Stomach (tissue), 9 donors: ENCODE measurements around the gene PGBD5. TPM values are rescaled to one million over a fixed set of nuclear protein-coding genes. Genes with fewer than 3 reads are reported as not detected.
A peak's percentile ranks its signal among the peaks of the same experiment; 100 is the strongest.

Source experiments
- DNase-seq, 2 donors: peaks; one replicate each; pipeline versions ENCODE4 v3.0.0 to v3.0.0-alpha.2; 2013 to 2019
- H3K27ac ChIP-seq, 5 donors: fragments of 200-600 bp in 4 of 5; sonication (generic) in 4 of 5; one replicate each; pipeline ENCODE4 v1.5.1; 2013 to 2019; ENCODE audit warnings: mild to moderate bottlenecking in 1 of 5, moderate library complexity in 1 of 5
- H3K27me3 ChIP-seq, 3 donors: fragments of 200-600 bp; sonication (generic); one replicate each; pipeline ENCODE4 v1.5.1; 2017 to 2019; ENCODE audit warnings: mixed run types in 1 of 3
- H3K36me3 ChIP-seq, 4 donors: fragments of 200-600 bp; sonication (generic); 1 replicate in 3 of 4; 2 replicates in 1 of 4; pipeline ENCODE4 v1.5.1; 2016 to 2019
- H3K4me1 ChIP-seq, 4 donors: fragments of 200-600 bp; sonication (generic); one replicate each; pipeline ENCODE4 v1.5.1; 2016 to 2019
- H3K4me3 ChIP-seq, 4 donors: fragments of 200-600 bp; sonication (generic) in 3 of 4; one replicate each; pipeline ENCODE4 v1.5.1; 2016 to 2019; ENCODE audit warnings: mild to moderate bottlenecking in 1 of 4
- H3K9me3 ChIP-seq, 4 donors: fragments of 200-600 bp; sonication (generic); one replicate each; pipeline ENCODE4 v1.5.1; 2016 to 2019
- CTCF ChIP-seq, 7 experiments: fragments of 450-650 bp in 4 of 7; fragments of 200-600 bp in 3 of 7; sonication (generic) in 3 of 7; IDR thresholded peaks; one replicate each; pipeline ENCODE4 v1.5.1; 2016 to 2019; ENCODE audit warnings: antibody characterized with exemption in 7 of 7, control low read depth in 2 of 7, mild to moderate bottlenecking in 1 of 7
- EP300 ChIP-seq: sonication (generic); formaldehyde crosslinking; IDR thresholded peaks from one replicate; pipeline ENCODE4 v1.6.1; 2017; ENCODE audit warnings: antibody characterized with exemption
- POLR2A ChIP-seq, 4 donors: fragments of 450-650 bp; IDR thresholded peaks; one replicate each; pipeline ENCODE4 v1.6.1; 2016; ENCODE audit warnings: antibody characterized with exemption in 4 of 4, control low read depth in 2 of 4, mild to moderate bottlenecking in 1 of 4, moderate library complexity in 1 of 4
- POLR2AphosphoS5 ChIP-seq, 3 donors: sonication (generic); formaldehyde crosslinking; IDR thresholded peaks; one replicate each; pipeline ENCODE4 v1.6.1; 2016; ENCODE audit warnings: antibody characterized with exemption in 3 of 3
- WGBS, 5 donors: extraction: QIAGEN DNeasy Blood & Tissue Kit in 3 of 5; methylation state at CpG; one replicate each; pipeline versions ENCODE4 v1.1.5 to v1.1.7; 2013 to 2018; 5-methylcytosine and 5-hydroxymethylcytosine counted together
- intact Hi-C: fragments of 100-400 bp; cut with DNase I; formaldehyde crosslinking; loops from one replicate; pipeline ENCODE4 v1.15.1; 2023; ENCODE audit warnings: low total_unique reads
- polyA plus RNA-seq, 3 donors: library from polyadenylated mRNA; stranded (reverse); fragments of 200-250 nt; gene quantifications; one replicate each; pipeline ENCODE4 v1.2.3, GENCODE V29; 2013
- total RNA-seq, 5 donors: library from RNA; depleted of rRNA; stranded (reverse); fragments of >200 nt; gene quantifications; one replicate each; pipeline versions ENCODE4 v1.1.0 to v1.2.3, GENCODE V29; 2014 to 2016
- donor health status: healthy with polysubstance abuse.
- donor health status: Bipolar disorder and iron deficiency.
- donor health status: healthy.

The PGBD5 gene
- total and polyA plus RNA-seq, 8 donors, result under 0.01 to 1.2 (median 0.34) TPM

- peaks cover 0 to 22% (median 7%) of the 10 kb centered on the region in 4 donors for H3K4me1 ChIP-seq
- TF ChIP-seq CTCF (IDR thresholded peaks at IDR 0.05) (no peak), EP300 (no peak), POLR2AphosphoS5 (IDR thresholded peaks at IDR 0.05) (no peak), POLR2A (IDR thresholded peaks at IDR 0.05) (no peak)
- H3K36me3 ChIP-seq, result peaks cover 32 to 93% (median 77%) of the 10 kb centered on the region in 4 donors
- WGBS, 5 donors, result 87 to 89% (median 88%) methylated on average over 20 of the region's 20 CpGs
- no peaks in the 10 kb centered on the region for H3K27me3 ChIP-seq
- H3K4me3 ChIP-seq, result no peak overlapping the region
- H3K27ac ChIP-seq, result no peak overlapping the region
- intact Hi-C loops, result loop anchor here (10.0 kb wide), 1 partner anchor 194 kb away; no protein-coding TSS in a partner anchor
- DNase-seq, result no peak
- no peaks in the 10 kb centered on the region for H3K9me3 ChIP-seq
These were observed 147.1 kb downstream of the PGBD5 start for GRCh38 chr1:230278871-230279582.

- 94 to 99% (median 95%) methylated on average over 7 of the region's 7 CpGs for whole genome bisulfite sequencing, 5 donors
These were observed 147.8 kb downstream of the PGBD5 start for GRCh38 chr1:230278376-230278775.

GRCh38 chr1:230277201-230278025, 148.7 kb downstream of the PGBD5 start:
- no peak overlapping the region for H3K4me3 ChIP-seq
- H3K36me3 ChIP-seq, result peaks cover 32 to 81% (median 76%) of the 10 kb centered on the region in 4 donors
- TF ChIP-seq POLR2AphosphoS5 (IDR thresholded peaks at IDR 0.05), result no peak
- TF ChIP-seq POLR2A (IDR thresholded peaks at IDR 0.05), result no peak
- TF ChIP-seq CTCF (IDR thresholded peaks at IDR 0.05), result no peak
- TF ChIP-seq EP300, result no peak
- WGBS, 5 donors, result 32 to 52% (median 44%) methylated on average over 15 of the region's 15 CpGs
- peaks cover 0 to 22% (median 7%) of the 10 kb centered on the region in 4 donors for H3K4me1 ChIP-seq
- H3K27me3 ChIP-seq, result no peaks in the 10 kb centered on the region
- no peak overlapping the region for H3K27ac ChIP-seq
- no peaks in the 10 kb centered on the region for H3K9me3 ChIP-seq
- DNase-seq, result peak; percentile 25 to 42
- intact Hi-C loops, result loop anchor here (10.0 kb wide), 1 partner anchor 193 kb away; no protein-coding TSS in a partner anchor

More at GRCh38 chr1:230278376-230278775, 147.8 kb downstream of the PGBD5 start:
- Histone ChIP-seq H3K4me1 (peaks cover 0 to 22% (median 7%) of the 10 kb centered on the region in 4 donors), H3K9me3 (no peaks in the 10 kb centered on the region), H3K27ac (no peak overlapping the region), H3K36me3 (peaks cover 32 to 88% (median 79%) of the 10 kb centered on the region in 4 donors), H3K27me3 (no peaks in the 10 kb centered on the region), H3K4me3 (no peak overlapping the region)
- TF ChIP-seq POLR2AphosphoS5 (IDR thresholded peaks at IDR 0.05) (no peak), POLR2A (IDR thresholded peaks at IDR 0.05) (no peak), EP300 (no peak), CTCF (IDR thresholded peaks at IDR 0.05) (no peak)
- intact Hi-C loops, result loop anchor here (10.0 kb wide), 1 partner anchor 194 kb away; no protein-coding TSS in a partner anchor
- peak in 1 of 2 donors; percentile 9 for DNase-seq

- Histone ChIP-seq H3K4me1 (peaks cover 0 to 15% (median 5%) of the 10 kb centered on the region in 4 donors), H3K36me3 (peaks cover 32 to 85% (median 77%) of the 10 kb centered on the region in 4 donors), H3K27ac (no peak overlapping the region), H3K4me3 (no peak overlapping the region), H3K27me3 (no peaks in the 10 kb centered on the region), H3K9me3 (no peaks in the 10 kb centered on the region)
- intact Hi-C loops, result loop anchor here (10.0 kb wide), 1 partner anchor 192 kb away; no protein-coding TSS in a partner anchor
- WGBS, 5 donors, result 96 to 99% (median 97%) methylated on average over 5 of the region's 5 CpGs
- TF ChIP-seq POLR2AphosphoS5 (IDR thresholded peaks at IDR 0.05) (no peak), CTCF (IDR thresholded peaks at IDR 0.05) (no peak), EP300 (no peak), POLR2A (IDR thresholded peaks at IDR 0.05) (no peak)
- peak in 1 of 2 donors; percentile 2 for DNase-seq
These were observed 149.7 kb downstream of the PGBD5 start for GRCh38 chr1:230276401-230276800.
